Calu3 (cell line): Measurements from ENCODE around the gene KRTDAP. TPM values are rescaled to one million over a fixed set of nuclear protein-coding genes. Genes with fewer than 3 reads are reported as not detected.
"Not testable (repeated sequence)": the region's sequence is repeated elsewhere in the genome, so short reads cannot be mapped to it uniquely, and the experiment has no call there.

Experiments
- BruUV-seq: library from RNA; stranded (reverse); fragments of 400-500 nt; replicated peaks from 2 replicates; lab custom pipeline; 2021; lab: Mats Ljungman, UMichigan
- CTCF ChIA-PET: fragments of 300-600 bp; sonication (Branson Sonifier 250); formaldehyde crosslinking; loops from one replicate; lab custom pipeline; 2022; ENCODE audit warnings: antibody characterized with exemption; lab: Charles Lee
- DNase-seq: peaks from one replicate; pipeline ENCODE4 v3.0.0; 2022
- H3K27ac Mint-ChIP-seq: one replicate; pipeline ENCODE4 v1.8.0; 2022; ENCODE audit warnings: mixed read lengths; ENCODE audit not compliant: unreplicated experiment
- H3K27me3 Mint-ChIP-seq: one replicate; pipeline ENCODE4 v1.8.0; 2022; ENCODE audit warnings: mixed read lengths; ENCODE audit not compliant: unreplicated experiment
- H3K36me3 Mint-ChIP-seq: one replicate; pipeline ENCODE4 v1.8.0; 2022; ENCODE audit warnings: mild to moderate bottlenecking, moderate library complexity, mixed read lengths; ENCODE audit not compliant: insufficient read depth, unreplicated experiment
- H3K4me1 Mint-ChIP-seq: one replicate; pipeline ENCODE4 v1.8.0; 2022; ENCODE audit warnings: mild to moderate bottlenecking, low read depth, mixed read lengths; ENCODE audit not compliant: unreplicated experiment
- H3K4me3 Mint-ChIP-seq: one replicate; pipeline ENCODE4 v1.8.0; 2022; ENCODE audit warnings: mild to moderate bottlenecking, low read depth, moderate library complexity, mixed read lengths; ENCODE audit not compliant: unreplicated experiment
- H3K9me3 Mint-ChIP-seq: one replicate; pipeline ENCODE4 v1.8.0; 2022; ENCODE audit warnings: low read depth, mixed read lengths; ENCODE audit not compliant: unreplicated experiment
- CTCF ChIP-seq: fragments of 200-600 bp; IDR thresholded peaks from one replicate; pipeline ENCODE4 v1.8.0; 2022; ENCODE audit warnings: antibody characterized with exemption; ENCODE audit not compliant: unreplicated experiment
- intact Hi-C: fragments of 100-400 bp; cut with micrococcal nuclease; formaldehyde crosslinking; loops from one replicate; pipeline ENCODE4 v1.10.0; 2022; ENCODE audit not compliant: unreplicated experiment
- total RNA-seq: library from RNA; stranded (reverse); gene quantifications from 2 replicates; pipeline ENCODE4 v1.2.3, GENCODE V29; 2022

The KRTDAP gene
- total RNA-seq, 1 experiment from 2014 or later = not detected

GRCh38 chr19:35474104-35474503 lies 16.2 kb downstream of the KRTDAP start:
- DNase-seq = no peak
- H3K9me3 Mint-ChIP-seq = no peaks in the 10 kb centered on the region
- H3K4me1 Mint-ChIP-seq = no peaks in the 10 kb centered on the region
- intact Hi-C loops = no loop called here
- no TSS peak for BruUV-seq
- no peaks in the 10 kb centered on the region for H3K36me3 Mint-ChIP-seq
- CTCF ChIA-PET = interaction anchor here (0.5 kb wide), 2 partner anchors 72 to 410 kb away, joined by 3 to 4 read pairs; no protein-coding TSS in a partner anchor
- H3K27ac Mint-ChIP-seq = no peak overlapping the region
- no peak overlapping the region for H3K4me3 Mint-ChIP-seq
- H3K27me3 Mint-ChIP-seq = peaks cover 48% of the 10 kb centered on the region
- no peak for TF ChIP-seq CTCF

DNA sequence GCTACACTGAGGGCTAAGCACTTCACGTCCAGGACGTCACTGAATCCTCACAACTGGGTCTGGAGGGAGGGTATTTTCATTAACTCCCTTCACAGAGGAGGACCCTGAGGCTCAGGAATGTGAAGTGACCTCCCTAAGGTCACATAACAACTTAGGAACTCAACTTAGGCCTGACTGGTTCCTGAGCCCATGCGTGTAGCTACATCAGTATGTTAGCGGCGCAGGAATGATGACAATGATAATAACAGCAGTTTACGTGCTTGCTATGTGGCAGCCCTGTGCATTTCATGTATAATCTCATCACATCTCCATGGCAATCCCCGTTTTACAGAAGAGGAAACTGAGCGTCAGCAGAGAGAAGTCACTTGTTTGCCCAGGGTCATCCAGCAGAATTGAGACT lies 18.3 kb downstream of the KRTDAP start:
- no peaks in the 10 kb centered on the region for H3K4me1 Mint-ChIP-seq
- no peak overlapping the region for H3K27ac Mint-ChIP-seq
- H3K36me3 Mint-ChIP-seq = no peaks in the 10 kb centered on the region
- intact Hi-C loops = no loop called here
- DNase-seq = no peak
- CTCF ChIA-PET = interaction anchor here (1.4 to 2.1 kb wide), 2 partner anchors 10 to 23 kb away, joined by 4 to 5 read pairs; no protein-coding TSS in a partner anchor
- TF ChIP-seq CTCF = no peak
- H3K9me3 Mint-ChIP-seq = no peaks in the 10 kb centered on the region
- H3K4me3 Mint-ChIP-seq = no peak overlapping the region
- H3K27me3 Mint-ChIP-seq = peaks cover 48% of the 10 kb centered on the region
- no TSS peak for BruUV-seq

DNA sequence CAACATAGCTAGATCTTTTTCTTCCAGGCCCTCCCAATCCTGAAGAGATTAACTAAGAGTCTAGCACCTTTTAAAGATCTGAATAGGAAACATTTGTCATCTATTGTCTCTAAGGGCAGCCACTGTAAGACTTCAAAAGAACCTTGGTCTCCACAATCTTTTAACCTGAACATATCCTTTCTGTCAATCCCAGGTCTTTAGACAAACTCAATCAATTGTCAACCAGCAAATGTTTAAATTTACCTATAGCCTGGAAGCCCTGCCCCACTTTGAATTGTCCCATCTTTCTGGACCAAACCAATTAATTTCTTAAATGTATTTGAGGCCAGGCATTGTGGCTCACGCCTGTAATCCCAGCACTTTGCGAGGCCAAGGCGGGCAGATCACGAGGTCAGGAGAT lies 19.2 kb downstream of the KRTDAP start:
- BruUV-seq, H3K9me3 Mint-ChIP-seq, DNase-seq, H3K36me3 Mint-ChIP-seq, intact Hi-C loops, H3K4me3 Mint-ChIP-seq, H3K4me1 Mint-ChIP-seq, H3K27ac Mint-ChIP-seq: not testable (repeated sequence)
- CTCF ChIA-PET = interaction anchor here (0.6 to 2.1 kb wide), 3 partner anchors 24 to 343 kb away, joined by 3 to 5 read pairs (median 3); no protein-coding TSS in a partner anchor
- H3K27me3 Mint-ChIP-seq = peaks cover 40% of the 10 kb centered on the region

DNA sequence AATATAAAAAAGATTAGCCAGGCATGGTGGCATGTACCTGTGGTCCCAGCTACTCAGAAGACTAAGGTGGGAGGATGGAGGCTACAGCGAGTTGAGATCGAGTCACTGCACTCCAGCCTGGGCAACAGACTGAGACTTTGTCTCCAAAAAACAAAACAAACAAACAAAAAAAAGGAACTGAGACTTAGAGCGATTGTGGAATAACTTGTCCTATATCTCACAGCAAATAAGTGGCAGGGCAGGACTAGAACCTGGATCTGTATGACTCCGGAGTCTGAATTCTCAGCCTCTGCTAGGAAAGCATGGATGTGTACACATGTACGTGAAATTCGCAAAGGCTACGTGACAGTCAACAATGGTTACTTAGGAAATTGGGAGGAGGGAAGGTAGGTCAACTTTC lies 20.1 kb downstream of the KRTDAP start:
- TF ChIP-seq CTCF = no peak

GRCh38 chr19:35468637-35469036 lies 21.6 kb downstream of the KRTDAP start:
- no peak overlapping the region for H3K27ac Mint-ChIP-seq
- TF ChIP-seq CTCF = peak; percentile 71
- no peaks in the 10 kb centered on the region for H3K9me3 Mint-ChIP-seq
- no peaks in the 10 kb centered on the region for H3K4me1 Mint-ChIP-seq
- no TSS peak for BruUV-seq
- intact Hi-C loops = loop anchor here (1.0 to 2.0 kb wide), 2 partner anchors 48 to 116 kb away; no protein-coding TSS in a partner anchor
- peaks cover 45% of the 10 kb centered on the region for H3K27me3 Mint-ChIP-seq
- H3K36me3 Mint-ChIP-seq = no peaks in the 10 kb centered on the region
- peak; percentile 70 for DNase-seq
- H3K4me3 Mint-ChIP-seq = no peak overlapping the region
- CTCF ChIA-PET = interaction anchor here (0.7 to 2.8 kb wide), 4 partner anchors 10 to 116 kb away, joined by 3 to 27 read pairs (median 14); no protein-coding TSS in a partner anchor

More for the DNA sequence above, 20.1 kb downstream of the KRTDAP start:
- CTCF ChIA-PET = interaction anchor here (0.5 to 2.8 kb wide), 4 partner anchors 50 to 143 kb away, joined by 3 to 27 read pairs (median 3); no protein-coding TSS in a partner anchor
- H3K4me1 Mint-ChIP-seq = no peaks in the 10 kb centered on the region
- H3K27ac Mint-ChIP-seq = no peak overlapping the region
- BruUV-seq = no TSS peak
- DNase-seq = no peak
- no peaks in the 10 kb centered on the region for H3K36me3 Mint-ChIP-seq
- H3K9me3 Mint-ChIP-seq = no peaks in the 10 kb centered on the region
- intact Hi-C loops = no loop called here
- H3K27me3 Mint-ChIP-seq = peaks cover 39% of the 10 kb centered on the region
- no peak overlapping the region for H3K4me3 Mint-ChIP-seq
